HepG2 (cell line): Measurements from ENCODE around the gene FYB1. TPM values are rescaled to one million over a fixed set of nuclear protein-coding genes. Genes with fewer than 3 reads are reported as not detected.

Experiments used
- ATAC-seq: fragments of 200-7000 bp; cut with Tn5 transposase; 3 replicates; pipeline ENCODE4 v1.9.1; 2020; ENCODE audit warnings: mild to moderate bottlenecking, moderate library complexity
- BruUV-seq: library from RNA; stranded (reverse); fragments of 400-500 nt; replicated peaks from 2 replicates; lab custom pipeline; 2021; lab: Mats Ljungman, UMichigan
- CTCF ChIA-PET: fragments of 300-600 bp; formaldehyde crosslinking; extraction: SDS; loops from one replicate; lab custom pipeline; 2021; ENCODE audit warnings: low total read pairs, inconsistent platforms, low intra/inter-chr PET ratio; lab: Yijun Ruan, JAX
- POLR2A ChIA-PET: fragments of 350-600 bp; sonication (Branson Sonifier 250); formaldehyde crosslinking; loops from one replicate; lab custom pipeline; 2020; ENCODE audit warnings: antibody characterized with exemption, inconsistent platforms; lab: Yijun Ruan, JAX
- DNase-seq: peaks from one replicate; pipeline ENCODE4 v3.0.0-alpha.2; 2015; ENCODE audit warnings: low spot score
- FAIRE-seq: peaks from 3 replicates; lab custom pipeline; 2011; peaks lifted over from hg19 to GRCh38; lab: Jason Lieb, UNC
- H2AFZ ChIP-seq: one replicate; pipeline ENCODE4 v1.6.1; 2011; ENCODE audit warnings: low read length, inconsistent platforms
- H3K27ac ChIP-seq: fragments of 300-600 bp; 3 replicates; pipeline ENCODE4 v1.8.0; 2011; ENCODE audit warnings: mixed run types, mild to moderate bottlenecking, mixed read lengths, low read length, inconsistent platforms; ENCODE audit not compliant: insufficient read depth; ENCODE audit errors: extremely low read length
- H3K27me3 ChIP-seq, 2 experiments: fragments of 200-600 bp in 1 of 2; 2 replicates in 1 of 2; 3 replicates in 1 of 2; pipeline versions ENCODE4 v1.6.0 to v1.8.0; 2011; ENCODE audit warnings: low read length in 2 of 2, mild to moderate bottlenecking in 2 of 2, moderate library complexity in 2 of 2, inconsistent platforms in 1 of 2; ENCODE audit not compliant: insufficient read depth in 2 of 2, control insufficient read depth in 1 of 2
- H3K36me3 ChIP-seq, 2 experiments: fragments of 200-600 bp in 1 of 2; replicated peaks in 1 of 2; 2 replicates in 1 of 2; 3 replicates in 1 of 2; pipeline versions ENCODE4 v1.5.1 to v1.8.0; 2011; ENCODE audit warnings: low read length in 2 of 2, inconsistent platforms in 1 of 2; ENCODE audit not compliant: insufficient read depth in 2 of 2, control insufficient read depth in 1 of 2
- H3K4me1 ChIP-seq: 2 replicates; pipeline ENCODE4 v1.5.1; 2012; ENCODE audit warnings: low read length, inconsistent platforms; ENCODE audit not compliant: insufficient read depth
- H3K4me2 ChIP-seq: 2 replicates; pipeline ENCODE4 v1.6.0; 2011; ENCODE audit warnings: low read depth, low read length, inconsistent platforms
- H3K4me3 ChIP-seq, 3 experiments: fragments of 200-600 bp in 1 of 3; sonication (generic), shearing (Covaris generic) in 1 of 3; replicated peaks in 1 of 3; 2 replicates each; pipeline ENCODE4 v1.5.1; 2011 to 2016; ENCODE audit warnings: low read length in 3 of 3, inconsistent platforms in 2 of 3, low read depth in 2 of 3, mild to moderate bottlenecking in 2 of 3, control low read depth in 1 of 3, mixed read lengths in 1 of 3; ENCODE audit not compliant: insufficient read depth in 1 of 3
- H3K79me2 ChIP-seq: one replicate; pipeline ENCODE4 v1.6.1; 2011; ENCODE audit warnings: low read length, inconsistent platforms; ENCODE audit not compliant: insufficient read depth
- H3K9ac ChIP-seq: 2 replicates; pipeline ENCODE4 v1.6.0; 2011; ENCODE audit warnings: mild to moderate bottlenecking, low read depth, low read length, inconsistent platforms; ENCODE audit not compliant: insufficient read depth
- H3K9me3 ChIP-seq: 2 replicates; pipeline ENCODE4 v1.5.1; 2012; ENCODE audit warnings: mild to moderate bottlenecking, low read length
- H4K20me1 ChIP-seq: 2 replicates; pipeline ENCODE4 v1.6.0; 2011; ENCODE audit warnings: inconsistent platforms, mild to moderate bottlenecking, low read length, moderate library complexity; ENCODE audit not compliant: insufficient read depth
- NCOA5 ChIP-seq: sonication (generic); formaldehyde crosslinking; IDR thresholded peaks from 2 replicates; pipeline ENCODE4 v1.4.0; 2020; ENCODE audit warnings: missing genetic modification reagents
- RAD21 ChIP-seq: fragments of 450-650 bp; formaldehyde crosslinking; IDR thresholded peaks from 2 replicates; pipeline ENCODE4 v1.5.0; 2020; ENCODE audit warnings: mild to moderate bottlenecking
- ZBTB21 ChIP-seq: sonication (generic); formaldehyde crosslinking; IDR thresholded peaks from 2 replicates; pipeline ENCODE4 v1.4.0; 2020; ENCODE audit warnings: missing genetic modification reagents
- WGBS: methylation state at CpG from one replicate; pipeline ENCODE4 v1.1.6; 2017; ENCODE audit warnings: low lambda C conversion rate; 5-methylcytosine and 5-hydroxymethylcytosine counted together
- in situ Hi-C: cut with HindIII; loops from 2 replicates; pipeline ENCODE4 v1.10.0; 2017; ENCODE audit warnings: low pct_unique_long_range_greater_than_20kb; ENCODE audit not compliant: extremely low pct_ligation_motif_present
- intact Hi-C: fragments of 100-400 bp; cut with micrococcal nuclease; formaldehyde crosslinking; loops from one replicate; pipeline ENCODE4 v1.10.0; 2022; ENCODE audit not compliant: unreplicated experiment
- polyA plus RNA-seq, 8 experiments: library from polyadenylated mRNA; depleted of rRNA in 3 of 8; stranded (reverse) in 7 of 8; unstranded in 1 of 8; fragments of >200 nt; fragmentation: Illumina TruSeq in 4 of 8; extraction: Trizol in 4 of 8; gene quantifications; 2 replicates each; pipeline versions ENCODE4 v1.2.1 to v1.2.3, GENCODE V29; 2011 to 2016; ENCODE audit warnings: low read depth in 4 of 8, missing spikeins in 1 of 8, mixed read lengths in 1 of 8; ENCODE audit not compliant: insufficient read depth in 1 of 8
- total RNA-seq, 5 experiments: library from RNA; depleted of rRNA; stranded (reverse); fragments of >200 nt; fragmentation: Illumina TruSeq; extraction: Trizol; gene quantifications; 2 replicates each; pipeline ENCODE4 v1.2.3, GENCODE V29; 2016; ENCODE audit warnings: low read depth in 1 of 5

FYB1 gene
- total and polyA plus RNA-seq, 2 of the 13 experiments (the other 11 are each of a cell fraction or from before 2014, with no cell fraction given), result 0.03 TPM; not detected in 1

DNA sequence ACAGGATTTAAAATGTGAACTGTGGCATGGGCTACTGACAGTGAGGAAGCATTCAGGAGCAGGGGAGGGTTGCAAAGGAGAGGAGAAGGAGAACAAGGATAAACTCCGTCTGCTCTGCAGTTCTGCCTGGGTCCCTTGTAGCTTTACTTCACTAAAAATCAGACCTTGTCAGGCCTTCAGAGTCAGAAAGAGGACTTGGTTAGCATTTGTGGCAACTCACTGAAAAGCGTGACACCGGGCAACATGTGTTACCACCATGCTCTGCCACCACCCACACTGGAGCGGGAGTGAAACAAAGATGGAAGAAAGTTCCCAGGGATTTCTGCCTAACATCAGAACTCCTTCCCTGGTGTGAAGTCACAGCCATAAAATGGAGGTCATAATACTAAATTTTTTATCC is 19.3 kb downstream of the FYB1 start:
- no peak for ATAC-seq
- Histone ChIP-seq H3K9ac (no peak overlapping the region), H3K36me3 (no peaks in the 10 kb centered on the region), H3K79me2 (no peaks in the 10 kb centered on the region), H3K27me3 (no peaks in the 10 kb centered on the region; a peak in 1 of 5 replicates), H4K20me1 (no peaks in the 10 kb centered on the region), H3K4me1 (peaks cover 8% of the 10 kb centered on the region), H3K27ac (no peak overlapping the region), H3K4me3 (no peak overlapping the region), H2AFZ (no peak overlapping the region), H3K4me2 (no peak overlapping the region), H3K9me3 (no peaks in the 10 kb centered on the region)
- intact Hi-C loops (no loop called here), in situ Hi-C loops (loop anchor here (25.0 kb wide), 1 partner anchor 362 kb away; no protein-coding TSS in a partner anchor)
- POLR2A ChIA-PET, result no interaction called here
- no peak for TF ChIP-seq RAD21 (CRISPR knock-in tag)
- 90% methylated on average over 4 of the region's 4 CpGs for WGBS
- BruUV-seq, result no TSS peak
- CTCF ChIA-PET, result no interaction called here
- no peak for FAIRE-seq
- DNase-seq, result no peak

DNA sequence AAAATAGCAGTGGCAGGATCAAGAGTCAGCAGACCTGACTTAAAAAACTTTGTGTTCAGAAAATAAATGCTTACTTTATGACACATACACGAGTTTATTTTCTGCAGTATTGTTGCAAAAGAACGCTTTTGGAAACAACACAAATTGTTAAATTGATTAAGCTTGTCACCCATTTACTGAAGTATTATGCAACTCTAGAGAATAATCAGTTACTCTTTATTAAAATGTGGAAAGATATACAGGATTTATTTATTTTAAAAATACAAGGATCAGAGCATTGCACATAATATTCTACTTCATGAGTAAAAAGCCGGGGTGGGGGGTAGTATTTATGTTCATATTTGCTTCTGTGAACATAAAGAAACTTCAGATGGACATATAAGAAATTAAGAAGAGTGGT is 20.0 kb downstream of the FYB1 start:
- ChIA-PET POLR2A (no interaction called here), CTCF (no interaction called here)
- no peak overlapping the region for H3K9ac ChIP-seq
- 0 out of 5 replicates have a peak, but pooled peaks cover 0 to 5% of the 10 kb centered on the region in 2 experiments for H3K27me3 ChIP-seq
- H3K27ac ChIP-seq, result no peak overlapping the region
- in situ Hi-C loops, result no loop called here
- no peaks in the 10 kb centered on the region for H3K79me2 ChIP-seq
- no peak overlapping the region for H3K4me3 ChIP-seq
- H3K36me3 ChIP-seq, result no peaks in the 10 kb centered on the region
- no peak overlapping the region for H3K4me2 ChIP-seq
- H3K9me3 ChIP-seq, result no peaks in the 10 kb centered on the region
- BruUV-seq, result no TSS peak
- H4K20me1 ChIP-seq, result no peaks in the 10 kb centered on the region
- TF ChIP-seq NCOA5 (CRISPR knock-in tag), result no peak
- TF ChIP-seq ZBTB21 (CRISPR knock-in tag), result no peak
- WGBS, result 35% methylated on average over 3 of the region's 3 CpGs
- peaks cover 8% of the 10 kb centered on the region for H3K4me1 ChIP-seq
- no peak for ATAC-seq
- no peak overlapping the region for H2AFZ ChIP-seq
- intact Hi-C loops, result no loop called here
- no peak for FAIRE-seq
- DNase-seq, result no peak
